BLaER1 (cell line): ENCODE measurements around the gene DNAJB1.
A peak's percentile ranks its signal among the peaks of the same experiment; 100 is the strongest.
"Not testable (repeated sequence)": the region's sequence is repeated elsewhere in the genome, so short reads cannot be mapped to it uniquely, and the experiment has no call there.

Source experiments
- H3K27ac ChIP-seq: shearing (Covaris generic); formaldehyde crosslinking; 2 replicates; pipeline ENCODE4 v1.8.1; 2022
- H3K27me3 ChIP-seq: shearing (Covaris generic); formaldehyde crosslinking; 2 replicates; pipeline ENCODE4 v1.8.1; 2022
- H3K36me3 ChIP-seq: shearing (Covaris generic); formaldehyde crosslinking; 2 replicates; pipeline ENCODE4 v1.8.1; 2022
- H3K4me1 ChIP-seq: shearing (Covaris generic); formaldehyde crosslinking; 2 replicates; pipeline ENCODE4 v1.8.1; 2022
- H3K4me2 ChIP-seq: shearing (Covaris generic); formaldehyde crosslinking; 2 replicates; pipeline ENCODE4 v1.8.1; 2022
- H3K4me3 ChIP-seq: shearing (Covaris generic); formaldehyde crosslinking; 2 replicates; pipeline ENCODE4 v1.8.1; 2022
- H3K9ac ChIP-seq: shearing (Covaris generic); formaldehyde crosslinking; 2 replicates; pipeline ENCODE4 v1.8.1; 2022
- H3K9me3 ChIP-seq: shearing (Covaris generic); formaldehyde crosslinking; 2 replicates; pipeline ENCODE4 v1.8.1; 2022
- H4K20me1 ChIP-seq: shearing (Covaris generic); formaldehyde crosslinking; 2 replicates; pipeline ENCODE4 v1.8.1; 2022
- Cebpa-rat ChIP-seq: shearing (Covaris generic); IDR thresholded peaks from 2 replicates; pipeline ENCODE4 v1.8.1; 2022

DNAJB1 gene

GRCh38 chr19:14542711-14543328, 24.6 kb upstream of the DNAJB1 start:
- peak overlapping the region; percentile 81 for H3K4me2 ChIP-seq
- no peak for TF ChIP-seq Cebpa-rat
- H3K4me3 ChIP-seq, result no peak overlapping the region
- H3K9ac ChIP-seq, result peak overlapping the region; percentile 63
- peaks cover 61% of the 10 kb centered on the region for H4K20me1 ChIP-seq
- no peaks in the 10 kb centered on the region for H3K9me3 ChIP-seq
- peaks cover 86% of the 10 kb centered on the region for H3K4me1 ChIP-seq
- peaks cover 20% of the 10 kb centered on the region; the same call in 1 of the 2 replicates for H3K36me3 ChIP-seq
- peak overlapping the region; percentile 80 for H3K27ac ChIP-seq
- no peaks in the 10 kb centered on the region for H3K27me3 ChIP-seq

- peak overlapping the region; percentile 81 for H3K4me2 ChIP-seq
- not testable (repeated sequence) for H3K9me3 ChIP-seq, H3K9ac ChIP-seq
Measured at GRCh38 chr19:14541979-14542378, 23.8 kb upstream of the DNAJB1 start.

GRCh38 chr19:14540741-14541525, 22.7 kb upstream of the DNAJB1 start:
- Histone ChIP-seq H3K9me3 (no peaks in the 10 kb centered on the region), H3K4me3 (no peak overlapping the region), H3K27me3 (no peaks in the 10 kb centered on the region), H3K36me3 (peaks cover 20% of the 10 kb centered on the region; the same call in 1 of the 2 replicates), H3K4me2 (peak overlapping the region; percentile 19), H3K4me1 (peaks cover 83% of the 10 kb centered on the region), H3K9ac (no peak overlapping the region), H4K20me1 (peaks cover 68% of the 10 kb centered on the region), H3K27ac (peak overlapping the region; percentile 56)
- no peak for TF ChIP-seq Cebpa-rat

More at GRCh38 chr19:14541979-14542378, 23.8 kb upstream of the DNAJB1 start:
- H3K4me3 ChIP-seq, H3K27me3 ChIP-seq: not testable (repeated sequence)
- peak overlapping the region; percentile 56; the same call in 1 of the 2 replicates for H3K27ac ChIP-seq
- H3K4me1 ChIP-seq, result peaks cover 85% of the 10 kb centered on the region
- peaks cover 20% of the 10 kb centered on the region; the same call in 1 of the 2 replicates for H3K36me3 ChIP-seq
- peaks cover 69% of the 10 kb centered on the region for H4K20me1 ChIP-seq

GRCh38 chr19:14536926-14537692, 18.9 kb upstream of the DNAJB1 start:
- no peak overlapping the region for H3K4me3 ChIP-seq

GRCh38 chr19:14533450-14533849, 15.3 kb upstream of the DNAJB1 start:
- no peak overlapping the region for H3K4me2 ChIP-seq
- peaks cover 32% of the 10 kb centered on the region for H3K36me3 ChIP-seq

More at GRCh38 chr19:14536926-14537692, 18.9 kb upstream of the DNAJB1 start:
- Histone ChIP-seq H3K4me2 (peak overlapping the region; percentile 19; the same call in 1 of the 2 replicates), H3K27me3 (no peaks in the 10 kb centered on the region), H3K27ac (no peak overlapping the region), H3K4me1 (peaks cover 73% of the 10 kb centered on the region), H3K36me3 (peaks cover 49% of the 10 kb centered on the region), H4K20me1 (peaks cover 77% of the 10 kb centered on the region), H3K9me3 (no peaks in the 10 kb centered on the region), H3K9ac (no peak overlapping the region)
- no peak for TF ChIP-seq Cebpa-rat

GRCh38 chr19:14530506-14530905, 12.3 kb upstream of the DNAJB1 start:
- no peaks in the 10 kb centered on the region for H3K9me3 ChIP-seq
- H3K27me3 ChIP-seq, result no peaks in the 10 kb centered on the region
- H4K20me1 ChIP-seq, result peaks cover 51% of the 10 kb centered on the region
- no peak for TF ChIP-seq Cebpa-rat
- H3K4me2 ChIP-seq, result peak overlapping the region; percentile 95
- H3K4me3 ChIP-seq, result peak overlapping the region; percentile 75
- H3K9ac ChIP-seq, result peak overlapping the region; percentile 86; the same call in 1 of the 2 replicates
- H3K36me3 ChIP-seq, result peaks cover 32% of the 10 kb centered on the region
- H3K4me1 ChIP-seq, result peaks cover 50% of the 10 kb centered on the region
- H3K27ac ChIP-seq, result no peak overlapping the region

More at GRCh38 chr19:14533450-14533849, 15.3 kb upstream of the DNAJB1 start:
- no peak overlapping the region for H3K9ac ChIP-seq
- no peak for TF ChIP-seq Cebpa-rat
- H3K4me3 ChIP-seq, result no peak overlapping the region
- H3K27me3 ChIP-seq, result no peaks in the 10 kb centered on the region
- H3K27ac ChIP-seq, result no peak overlapping the region
- peaks cover 70% of the 10 kb centered on the region for H3K4me1 ChIP-seq
- peaks cover 77% of the 10 kb centered on the region for H4K20me1 ChIP-seq
- H3K9me3 ChIP-seq, result no peaks in the 10 kb centered on the region

GRCh38 chr19:14530005-14530348, 11.8 kb upstream of the DNAJB1 start:
- no peaks in the 10 kb centered on the region for H3K9me3 ChIP-seq
- no peaks in the 10 kb centered on the region for H3K27me3 ChIP-seq
- H3K4me2 ChIP-seq, result peak overlapping the region; percentile 95
- peaks cover 46% of the 10 kb centered on the region for H3K4me1 ChIP-seq
- peak overlapping the region; percentile 86 for H3K9ac ChIP-seq
- peak overlapping the region; percentile 81 for H3K27ac ChIP-seq
- peaks cover 50% of the 10 kb centered on the region for H4K20me1 ChIP-seq
- H3K36me3 ChIP-seq, result peaks cover 31% of the 10 kb centered on the region
- H3K4me3 ChIP-seq, result peak overlapping the region; percentile 75
- TF ChIP-seq Cebpa-rat, result 0 out of 2 replicates have a peak, but pooled peaks have one; percentile 57

GRCh38 chr19:14529254-14530004, 11.2 kb upstream of the DNAJB1 start, which contains the start of gene TECR:
Gene TECR (plus strand): TSS chr19:14529594. CDS start chr19:14529697, 103 bp downstream.
- Histone ChIP-seq H3K27me3 (no peaks in the 10 kb centered on the region), H3K4me2 (peak within 1 kb of the TSS; percentile 95), H3K9me3 (no peaks in the 10 kb centered on the region), H3K36me3 (peaks cover 26% of the 10 kb centered on the region), H4K20me1 (peaks cover 44% of the 10 kb centered on the region), H3K9ac (peak within 1 kb of the TSS; percentile 86), H3K27ac (peak within 1 kb of the TSS; percentile 81), H3K4me1 (peaks cover 41% of the 10 kb centered on the region), H3K4me3 (peak within 1 kb of the TSS; percentile 75)
- no peak for TF ChIP-seq Cebpa-rat
